Calu3 (cell line): ENCODE results near the gene RMRP. TPM values are rescaled to one million over a fixed set of nuclear protein-coding genes. Genes with fewer than 3 reads are reported as not detected.

ENCODE experiments used
- BruUV-seq: library from RNA; stranded (reverse); fragments of 400-500 nt; replicated peaks from 2 replicates; lab custom pipeline; 2021; lab: Mats Ljungman, UMichigan
- CTCF ChIA-PET: fragments of 300-600 bp; sonication (Branson Sonifier 250); formaldehyde crosslinking; loops from one replicate; lab custom pipeline; 2022; ENCODE audit warnings: antibody characterized with exemption; lab: Charles Lee
- DNase-seq: peaks from one replicate; pipeline ENCODE4 v3.0.0; 2022
- H3K27ac Mint-ChIP-seq: one replicate; pipeline ENCODE4 v1.8.0; 2022; ENCODE audit warnings: mixed read lengths; ENCODE audit not compliant: unreplicated experiment
- H3K27me3 Mint-ChIP-seq: one replicate; pipeline ENCODE4 v1.8.0; 2022; ENCODE audit warnings: mixed read lengths; ENCODE audit not compliant: unreplicated experiment
- H3K36me3 Mint-ChIP-seq: one replicate; pipeline ENCODE4 v1.8.0; 2022; ENCODE audit warnings: mild to moderate bottlenecking, moderate library complexity, mixed read lengths; ENCODE audit not compliant: insufficient read depth, unreplicated experiment
- H3K4me1 Mint-ChIP-seq: one replicate; pipeline ENCODE4 v1.8.0; 2022; ENCODE audit warnings: mild to moderate bottlenecking, low read depth, mixed read lengths; ENCODE audit not compliant: unreplicated experiment
- H3K4me3 Mint-ChIP-seq: one replicate; pipeline ENCODE4 v1.8.0; 2022; ENCODE audit warnings: mild to moderate bottlenecking, low read depth, moderate library complexity, mixed read lengths; ENCODE audit not compliant: unreplicated experiment
- H3K9me3 Mint-ChIP-seq: one replicate; pipeline ENCODE4 v1.8.0; 2022; ENCODE audit warnings: low read depth, mixed read lengths; ENCODE audit not compliant: unreplicated experiment
- intact Hi-C: fragments of 100-400 bp; cut with micrococcal nuclease; formaldehyde crosslinking; loops from one replicate; pipeline ENCODE4 v1.10.0; 2022; ENCODE audit not compliant: unreplicated experiment
- total RNA-seq: library from RNA; stranded (reverse); gene quantifications from 2 replicates; pipeline ENCODE4 v1.2.3, GENCODE V29; 2022
- TF ChIP-seq, protein P1 (sequence below): fragments of 200-600 bp; IDR thresholded peaks from one replicate; pipeline ENCODE4 v1.8.0; 2022; ENCODE audit warnings: antibody characterized with exemption; ENCODE audit not compliant: unreplicated experiment

Gene RMRP
- total RNA-seq, 1 experiment from 2014 or later = 8,471 TPM

DNA sequence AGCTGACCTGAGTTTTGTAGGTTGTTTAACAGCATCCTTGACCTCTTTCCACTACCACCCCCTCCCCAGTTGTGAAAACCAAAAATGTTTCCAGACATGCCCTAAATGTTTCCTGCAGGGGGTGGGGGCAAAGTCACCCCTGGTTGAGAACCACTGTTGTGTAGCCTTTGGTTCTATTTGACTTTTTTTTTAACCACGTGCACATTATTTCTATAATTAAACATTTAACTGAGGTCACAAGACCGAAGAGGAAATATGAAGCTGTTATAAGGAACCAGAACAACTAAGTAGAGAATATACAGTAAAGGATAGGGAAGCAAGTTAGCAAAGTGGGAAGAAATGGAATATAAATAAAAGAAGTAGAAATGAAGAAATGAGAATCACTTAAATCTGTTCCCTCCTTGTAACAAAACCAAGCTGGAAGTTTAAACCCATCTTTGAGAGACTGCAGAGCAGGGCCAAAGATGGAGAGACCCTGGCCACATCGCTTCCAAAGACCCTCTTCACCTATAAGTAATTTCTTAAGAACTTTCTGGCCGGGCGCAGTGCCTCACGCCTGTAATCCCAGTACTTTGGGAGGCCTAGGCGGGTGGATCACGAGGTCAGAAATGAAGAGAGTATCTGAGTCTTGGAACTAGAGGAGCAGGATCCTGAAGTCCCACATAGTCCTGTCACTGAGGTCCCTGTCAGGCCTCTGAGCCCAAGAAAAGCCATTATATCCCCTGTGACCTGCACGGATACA, 21.5 kb downstream of the RMRP start:
- Mint-ChIP-seq H3K27me3 (peaks cover 20% of the 10 kb centered on the region), H3K4me3 (no peak overlapping the region), H3K27ac (no peak overlapping the region), H3K4me1 (no peaks in the 10 kb centered on the region), H3K9me3 (peaks cover 2% of the 10 kb centered on the region), H3K36me3 (peaks cover 5% of the 10 kb centered on the region)
- intact Hi-C loops = no loop called here
- TF ChIP-seq, protein P1, sequence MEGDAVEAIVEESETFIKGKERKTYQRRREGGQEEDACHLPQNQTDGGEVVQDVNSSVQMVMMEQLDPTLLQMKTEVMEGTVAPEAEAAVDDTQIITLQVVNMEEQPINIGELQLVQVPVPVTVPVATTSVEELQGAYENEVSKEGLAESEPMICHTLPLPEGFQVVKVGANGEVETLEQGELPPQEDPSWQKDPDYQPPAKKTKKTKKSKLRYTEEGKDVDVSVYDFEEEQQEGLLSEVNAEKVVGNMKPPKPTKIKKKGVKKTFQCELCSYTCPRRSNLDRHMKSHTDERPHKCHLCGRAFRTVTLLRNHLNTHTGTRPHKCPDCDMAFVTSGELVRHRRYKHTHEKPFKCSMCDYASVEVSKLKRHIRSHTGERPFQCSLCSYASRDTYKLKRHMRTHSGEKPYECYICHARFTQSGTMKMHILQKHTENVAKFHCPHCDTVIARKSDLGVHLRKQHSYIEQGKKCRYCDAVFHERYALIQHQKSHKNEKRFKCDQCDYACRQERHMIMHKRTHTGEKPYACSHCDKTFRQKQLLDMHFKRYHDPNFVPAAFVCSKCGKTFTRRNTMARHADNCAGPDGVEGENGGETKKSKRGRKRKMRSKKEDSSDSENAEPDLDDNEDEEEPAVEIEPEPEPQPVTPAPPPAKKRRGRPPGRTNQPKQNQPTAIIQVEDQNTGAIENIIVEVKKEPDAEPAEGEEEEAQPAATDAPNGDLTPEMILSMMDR = no peak
- BruUV-seq = no TSS peak
- DNase-seq = no peak
- CTCF ChIA-PET = no interaction called here

DNA sequence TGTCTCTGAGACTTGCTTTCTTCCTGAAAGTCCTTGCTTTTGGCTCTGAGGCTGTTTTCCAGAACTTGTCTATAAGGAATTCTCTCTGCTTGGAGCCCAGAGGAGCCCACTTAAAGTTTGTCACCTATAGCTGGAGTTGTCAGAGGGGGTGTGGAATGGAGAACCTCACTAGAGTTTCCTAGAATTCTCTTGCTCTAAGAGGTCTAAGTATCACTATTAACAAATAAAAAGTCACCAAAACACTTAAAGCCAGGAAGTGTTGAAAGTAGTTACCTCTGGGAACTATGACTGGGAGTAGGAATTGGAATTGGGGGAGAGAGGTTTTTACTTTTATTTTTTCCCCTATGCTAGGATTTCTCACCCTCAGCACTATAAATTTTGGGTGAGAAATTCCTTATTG, 22.1 kb downstream of the RMRP start:
- no peaks in the 10 kb centered on the region for H3K4me1 Mint-ChIP-seq
- intact Hi-C loops = no loop called here
- H3K36me3 Mint-ChIP-seq = peaks cover 5% of the 10 kb centered on the region
- BruUV-seq = no TSS peak
- peaks cover 20% of the 10 kb centered on the region for H3K27me3 Mint-ChIP-seq
- DNase-seq = no peak
- H3K27ac Mint-ChIP-seq = no peak overlapping the region
- peaks cover 2% of the 10 kb centered on the region for H3K9me3 Mint-ChIP-seq
- TF ChIP-seq, protein P1 = no peak
- CTCF ChIA-PET = no interaction called here
- no peak overlapping the region for H3K4me3 Mint-ChIP-seq

DNA sequence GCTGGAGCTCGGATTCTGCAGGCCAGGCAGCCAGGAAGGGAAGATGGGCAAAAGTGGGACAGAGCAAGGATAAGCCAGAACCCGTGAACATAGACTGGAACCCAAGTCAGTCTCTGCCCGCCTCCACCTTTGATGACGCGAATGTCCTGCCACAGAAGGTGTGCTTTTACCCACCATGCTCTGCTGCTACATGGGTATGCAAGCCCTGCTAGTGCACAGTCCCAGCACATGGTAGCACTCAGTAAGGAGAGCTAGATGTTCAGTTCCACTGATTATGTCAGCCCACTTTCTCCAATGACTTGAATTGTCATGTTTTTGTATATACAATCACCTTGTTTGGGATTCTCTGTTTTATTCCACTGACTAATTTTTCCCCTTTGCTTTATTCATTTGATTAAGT, 28.2 kb downstream of the RMRP start:
- no peak for DNase-seq
- Mint-ChIP-seq H3K27ac (no peak overlapping the region), H3K36me3 (no peaks in the 10 kb centered on the region), H3K4me1 (no peaks in the 10 kb centered on the region), H3K4me3 (no peak overlapping the region), H3K27me3 (no peaks in the 10 kb centered on the region), H3K9me3 (no peaks in the 10 kb centered on the region)
- intact Hi-C loops = no loop called here
- no TSS peak for BruUV-seq
- CTCF ChIA-PET = no interaction called here
- TF ChIP-seq, protein P1 = no peak

DNA sequence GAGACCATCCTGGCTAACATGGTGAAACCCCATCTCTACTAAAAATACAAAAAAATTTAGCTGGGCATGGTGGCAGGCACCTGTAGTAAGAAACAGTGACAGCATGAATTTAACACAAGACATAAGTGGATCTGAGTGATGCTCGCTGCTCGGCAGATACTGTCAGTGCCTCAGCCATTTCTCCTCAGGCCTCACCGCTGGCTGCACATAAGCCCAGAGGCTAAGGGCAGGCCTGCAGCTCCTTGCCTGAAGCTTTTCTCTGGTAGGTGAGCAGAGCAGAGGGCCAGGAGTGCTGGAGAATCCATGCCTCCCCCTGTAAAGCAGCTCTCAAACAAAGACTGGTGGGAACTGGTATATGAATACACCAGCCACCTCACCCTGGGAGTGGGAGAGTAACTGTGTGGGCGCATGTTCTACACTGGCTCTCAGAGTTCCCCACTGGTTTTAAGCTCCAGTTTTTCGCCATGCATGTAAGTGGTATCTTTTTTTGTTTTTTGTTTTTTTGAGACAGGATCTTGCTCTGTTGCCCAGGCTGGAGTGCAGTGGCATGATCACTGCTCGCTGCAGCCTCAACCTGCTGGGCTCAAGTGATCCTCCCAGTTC, 29.3 kb downstream of the RMRP start:
- Mint-ChIP-seq H3K36me3 (no peaks in the 10 kb centered on the region), H3K4me1 (no peaks in the 10 kb centered on the region), H3K4me3 (no peak overlapping the region), H3K27me3 (no peaks in the 10 kb centered on the region), H3K27ac (no peak overlapping the region), H3K9me3 (no peaks in the 10 kb centered on the region)
- intact Hi-C loops = no loop called here
- CTCF ChIA-PET = no interaction called here
- TF ChIP-seq, protein P1 = no peak
- no peak for DNase-seq
- BruUV-seq = no TSS peak
